Activated T-cell treated with anti-CD3 and anti-CD28 coated beads, Interleukin-2, amount 50 U/mL, for 4 hours (primary cell): ENCODE results near the gene PPIG. TPM values are rescaled to one million over a fixed set of nuclear protein-coding genes. Genes with fewer than 3 reads are reported as not detected.
"Not testable (repeated sequence)": the region's sequence is repeated elsewhere in the genome, so short reads cannot be mapped to it uniquely, and the experiment has no call there.

Experiments used
- ATAC-seq, 2 donors: fragments of 200-7000 bp; cut with Tn5 transposase; one replicate each; pipeline ENCODE4 v1.10.0; 2021
- DNase-seq: peaks from one replicate; pipeline ENCODE4 v3.0.0-alpha.2; 2020
- H3K27me3 Mint-ChIP-seq: one replicate; pipeline ENCODE4 v1.8.0; 2021; ENCODE audit warnings: low read depth, mixed read lengths
- H3K36me3 Mint-ChIP-seq: one replicate; pipeline ENCODE4 v1.8.0; 2022; ENCODE audit warnings: mixed read lengths; ENCODE audit not compliant: insufficient read depth
- H3K4me1 Mint-ChIP-seq: one replicate; pipeline ENCODE4 v1.8.0; 2021; ENCODE audit warnings: low read depth, mixed read lengths
- H3K4me3 Mint-ChIP-seq: one replicate; pipeline ENCODE4 v1.8.0; 2021; ENCODE audit warnings: mild to moderate bottlenecking, moderate library complexity, mixed read lengths
- H3K9me3 Mint-ChIP-seq: one replicate; pipeline ENCODE4 v1.8.0; 2021; ENCODE audit warnings: mixed read lengths
- total RNA-seq, 3 donors: library from RNA; stranded (reverse); gene quantifications; one replicate each; pipeline ENCODE4 v1.2.1, GENCODE V29; 2021

The PPIG gene
- total RNA-seq: 10 to 100 TPM; 55.2 to 57.8 (median 57.8) TPM

GRCh38 chr2:169584005-169584877, at the start of gene PPIG:
TSS of gene PPIG (plus strand) at chr2:169584351. CDS start at chr2:169604042, 19,691 bp downstream.
- Mint-ChIP-seq H3K27me3 (no peaks in the 10 kb centered on the region), H3K9me3 (peaks cover 3% of the 10 kb centered on the region), H3K4me3 (peak within 1 kb of the TSS; percentile 99), H3K36me3 (no peaks in the 10 kb centered on the region), H3K4me1 (peaks cover 36% of the 10 kb centered on the region)
- peak; percentile 96 to 97 for ATAC-seq
- peak; percentile 81 for DNase-seq

DNA sequence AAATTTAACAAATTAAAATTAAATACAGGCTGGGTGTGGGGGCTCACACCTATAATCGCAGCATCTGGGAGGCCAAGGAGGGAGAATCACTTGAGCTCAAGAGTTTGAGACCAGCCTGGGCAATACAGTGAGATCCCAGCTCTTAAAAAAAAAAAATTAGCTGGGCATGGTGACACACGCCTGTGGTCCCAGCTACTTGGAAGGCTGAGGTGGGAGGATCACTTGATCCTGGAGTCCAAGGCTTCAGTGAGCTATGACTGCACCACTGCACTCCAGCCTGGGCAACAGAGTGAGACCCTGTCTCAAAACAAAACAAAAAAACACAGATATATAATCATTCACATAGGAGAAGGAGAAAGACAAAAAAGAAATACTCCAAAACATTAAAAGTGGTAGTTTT, 44.7 kb upstream of the PPIG start:
- not testable (repeated sequence) for H3K27me3 Mint-ChIP-seq, H3K9me3 Mint-ChIP-seq, DNase-seq, H3K4me3 Mint-ChIP-seq, ATAC-seq, H3K4me1 Mint-ChIP-seq
- peaks cover 23% of the 10 kb centered on the region for H3K36me3 Mint-ChIP-seq

DNA sequence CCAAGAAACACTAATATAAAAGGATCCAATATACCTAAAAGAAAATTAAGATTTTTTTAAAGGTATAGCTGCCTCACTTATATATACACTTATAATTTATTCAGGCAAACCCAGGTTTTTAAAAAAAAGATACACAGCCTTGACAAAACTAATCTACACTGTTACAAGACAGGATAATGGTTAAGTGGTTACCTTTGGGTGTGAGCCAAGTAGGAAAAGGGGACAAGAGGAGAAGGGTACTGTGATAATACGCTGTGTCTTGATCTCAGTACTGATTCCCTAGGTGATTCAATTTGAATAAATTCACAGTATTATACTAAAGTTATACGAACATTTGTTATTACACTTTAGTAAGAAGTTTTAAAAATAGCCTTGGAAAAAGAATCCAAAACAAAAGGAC, 44.0 kb upstream of the PPIG start:
- no peaks in the 10 kb centered on the region for H3K27me3 Mint-ChIP-seq
- DNase-seq: no peak
- no peaks in the 10 kb centered on the region for H3K9me3 Mint-ChIP-seq
- no peaks in the 10 kb centered on the region for H3K4me1 Mint-ChIP-seq
- no peak for ATAC-seq
- H3K36me3 Mint-ChIP-seq: peaks cover 23% of the 10 kb centered on the region
- no peak overlapping the region for H3K4me3 Mint-ChIP-seq

DNA sequence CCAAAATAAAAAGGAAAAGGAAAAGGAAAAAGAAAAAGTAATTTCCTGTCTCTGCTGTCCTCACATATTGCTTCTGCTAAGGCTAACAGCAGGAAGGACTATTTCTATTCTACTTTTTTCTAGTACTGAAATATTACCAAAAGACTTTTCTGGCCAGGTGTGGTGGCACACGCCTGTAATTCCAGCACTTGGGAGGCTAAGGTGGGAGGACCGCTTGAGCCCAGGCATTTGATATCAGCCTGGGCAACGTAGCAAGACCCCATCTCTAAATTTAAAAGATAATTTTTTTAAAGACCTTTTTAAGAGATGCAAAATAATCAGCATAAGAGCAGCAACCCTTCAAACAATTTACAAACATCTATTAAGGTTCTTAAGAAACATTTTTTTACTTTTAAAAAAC, 41.7 kb upstream of the PPIG start:
- Mint-ChIP-seq H3K36me3 (peaks cover 27% of the 10 kb centered on the region), H3K9me3 (no peaks in the 10 kb centered on the region), H3K4me3 (no peak overlapping the region), H3K4me1 (peaks cover 3% of the 10 kb centered on the region), H3K27me3 (no peaks in the 10 kb centered on the region)
- ATAC-seq (no peak), DNase-seq (no peak)

GRCh38 chr2:169546756-169547155, 37.4 kb upstream of the PPIG start:
- Mint-ChIP-seq H3K4me1 (peaks cover 3% of the 10 kb centered on the region), H3K4me3 (no peak overlapping the region), H3K27me3 (no peaks in the 10 kb centered on the region), H3K36me3 (peaks cover 23% of the 10 kb centered on the region), H3K9me3 (no peaks in the 10 kb centered on the region)
- no peak for DNase-seq
- no peak for ATAC-seq

- peaks cover 14% of the 10 kb centered on the region for H3K36me3 Mint-ChIP-seq
- H3K4me3 Mint-ChIP-seq: no peak overlapping the region
- H3K4me1 Mint-ChIP-seq: no peaks in the 10 kb centered on the region
- H3K9me3 Mint-ChIP-seq: no peaks in the 10 kb centered on the region
- ATAC-seq: no peak
- no peaks in the 10 kb centered on the region for H3K27me3 Mint-ChIP-seq
- DNase-seq: no peak
These were observed 22.8 kb upstream of the PPIG start for GRCh38 chr2:169561364-169561763.

- H3K4me1 Mint-ChIP-seq, H3K4me3 Mint-ChIP-seq, DNase-seq, H3K9me3 Mint-ChIP-seq, ATAC-seq, H3K27me3 Mint-ChIP-seq: not testable (repeated sequence)
- peaks cover 14% of the 10 kb centered on the region for H3K36me3 Mint-ChIP-seq
These were observed 22.1 kb upstream of the PPIG start for GRCh38 chr2:169562084-169562483.

GRCh38 chr2:169562519-169562918, 21.6 kb upstream of the PPIG start:
- H3K9me3 Mint-ChIP-seq: no peaks in the 10 kb centered on the region
- ATAC-seq (no peak), DNase-seq (no peak)
- no peak overlapping the region for H3K4me3 Mint-ChIP-seq
- no peaks in the 10 kb centered on the region for H3K27me3 Mint-ChIP-seq
- peaks cover 14% of the 10 kb centered on the region for H3K36me3 Mint-ChIP-seq
- no peaks in the 10 kb centered on the region for H3K4me1 Mint-ChIP-seq

DNA sequence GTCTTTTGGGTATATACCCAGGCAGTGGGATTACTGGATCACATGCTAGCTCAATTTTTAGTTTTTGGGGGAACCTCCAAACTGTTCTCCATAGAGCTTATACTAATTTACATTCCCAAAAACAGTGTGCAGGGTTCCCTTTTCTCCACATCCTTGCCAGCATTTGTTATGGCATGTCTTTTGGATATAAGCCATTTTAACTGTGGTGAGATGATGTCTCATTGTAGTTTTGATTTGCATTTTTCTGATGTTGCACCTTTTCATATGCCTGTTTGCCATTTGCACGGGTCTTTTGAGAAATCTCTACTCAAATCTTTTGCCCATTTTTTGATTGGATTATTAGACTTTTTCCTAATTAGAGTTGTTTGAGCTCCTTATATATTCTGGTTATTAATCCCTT, 18.5 kb upstream of the PPIG start:
- H3K4me3 Mint-ChIP-seq: no peak overlapping the region
- H3K4me1 Mint-ChIP-seq: peaks cover 7% of the 10 kb centered on the region

DNA sequence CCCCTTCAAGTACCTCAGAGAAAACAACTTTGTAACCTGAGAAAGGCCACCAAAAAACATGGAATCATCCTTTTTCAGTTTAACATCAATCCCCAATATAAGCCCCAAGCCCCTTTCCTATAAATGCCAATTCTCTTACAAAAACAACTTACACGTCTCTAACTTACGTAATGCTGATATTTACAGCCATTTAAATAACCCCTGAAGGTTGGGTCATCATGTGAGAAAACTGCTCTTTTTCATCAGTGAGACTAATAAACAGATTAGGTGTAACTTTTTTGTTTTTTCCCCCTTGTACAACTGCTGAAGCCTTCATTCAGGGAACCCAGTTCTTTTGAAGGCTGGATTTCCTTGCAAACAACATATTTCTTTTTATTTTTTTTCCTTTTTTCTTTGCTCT, 14.2 kb upstream of the PPIG start:
- H3K36me3 Mint-ChIP-seq: peaks cover 18% of the 10 kb centered on the region
- H3K9me3 Mint-ChIP-seq: no peaks in the 10 kb centered on the region
- no peaks in the 10 kb centered on the region for H3K27me3 Mint-ChIP-seq
- DNase-seq (no peak), ATAC-seq (no peak)
- peaks cover 20% of the 10 kb centered on the region for H3K4me1 Mint-ChIP-seq
- no peak overlapping the region for H3K4me3 Mint-ChIP-seq

More for the DNA sequence above, 18.5 kb upstream of the PPIG start:
- H3K27me3 Mint-ChIP-seq: no peaks in the 10 kb centered on the region
- ATAC-seq: no peak
- H3K9me3 Mint-ChIP-seq: no peaks in the 10 kb centered on the region
- peaks cover 19% of the 10 kb centered on the region for H3K36me3 Mint-ChIP-seq
- DNase-seq: no peak

- not testable (repeated sequence) for ATAC-seq, H3K27me3 Mint-ChIP-seq, H3K9me3 Mint-ChIP-seq, DNase-seq, H3K4me3 Mint-ChIP-seq
- Mint-ChIP-seq H3K36me3 (peaks cover 15% of the 10 kb centered on the region), H3K4me1 (peaks cover 20% of the 10 kb centered on the region)
These were observed 13.4 kb upstream of the PPIG start for GRCh38 chr2:169570752-169571151.

GRCh38 chr2:169571571-169571970, 12.6 kb upstream of the PPIG start:
- Mint-ChIP-seq H3K4me1 (peaks cover 20% of the 10 kb centered on the region), H3K27me3 (no peaks in the 10 kb centered on the region), H3K36me3 (peaks cover 13% of the 10 kb centered on the region), H3K9me3 (no peaks in the 10 kb centered on the region), H3K4me3 (no peak overlapping the region)
- DNase-seq (no peak), ATAC-seq (no peak)

- Mint-ChIP-seq H3K9me3 (no peaks in the 10 kb centered on the region), H3K27me3 (no peaks in the 10 kb centered on the region), H3K4me1 (peaks cover 20% of the 10 kb centered on the region), H3K4me3 (no peak overlapping the region), H3K36me3 (peaks cover 13% of the 10 kb centered on the region)
- no peak for DNase-seq
- no peak for ATAC-seq
These were observed 12.0 kb upstream of the PPIG start for GRCh38 chr2:169572189-169572588.

- Mint-ChIP-seq H3K36me3 (peaks cover 11% of the 10 kb centered on the region), H3K4me1 (peaks cover 20% of the 10 kb centered on the region), H3K4me3 (peak overlapping the region; percentile 96), H3K9me3 (no peaks in the 10 kb centered on the region), H3K27me3 (no peaks in the 10 kb centered on the region)
- ATAC-seq: no peak
- DNase-seq: no peak
These were observed 11.4 kb upstream of the PPIG start for GRCh38 chr2:169572821-169573159.

GRCh38 chr2:169573160-169573973, 10.8 kb upstream of the PPIG start, which contains the start of gene FASTKD1:
TSS of gene FASTKD1 (minus strand) at chr2:169573865. CDS start at chr2:169572029, 1,836 bp downstream.
- H3K4me3 Mint-ChIP-seq: peak within 1 kb of the TSS; percentile 96

More at GRCh38 chr2:169573160-169573973, 10.8 kb upstream of the PPIG start, which contains the start of gene FASTKD1:
- DNase-seq (peak; percentile 83), ATAC-seq (peak; percentile 100)
- H3K36me3 Mint-ChIP-seq: peaks cover 11% of the 10 kb centered on the region
- no peaks in the 10 kb centered on the region for H3K27me3 Mint-ChIP-seq
- H3K4me1 Mint-ChIP-seq: peaks cover 20% of the 10 kb centered on the region
- H3K9me3 Mint-ChIP-seq: no peaks in the 10 kb centered on the region
